ENCODE results near the gene CACNA2D3.

DNA sequence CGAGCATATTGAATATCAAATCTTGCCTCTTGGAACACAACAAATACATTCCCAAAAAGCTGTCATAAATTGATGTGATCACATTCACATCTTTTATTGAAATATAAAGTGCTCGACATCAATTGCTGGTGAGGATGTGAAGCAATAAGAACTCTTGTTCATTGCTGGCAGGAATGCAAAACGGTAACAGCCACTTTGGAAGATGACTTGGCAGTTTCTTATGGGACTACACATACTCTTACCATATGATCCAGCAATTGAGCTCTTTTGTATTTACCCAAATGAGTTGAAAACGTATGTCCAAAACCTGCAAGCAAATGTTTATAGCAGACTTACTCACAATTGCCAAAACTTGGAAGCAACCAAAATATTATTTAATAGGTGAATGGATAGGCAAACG lies 234.9 kb downstream of the CACNA2D3 start:
- TF ChIP-seq POLR2A (IDR thresholded peaks at IDR 0.05): no peak
- TF ChIP-seq, protein P1, sequence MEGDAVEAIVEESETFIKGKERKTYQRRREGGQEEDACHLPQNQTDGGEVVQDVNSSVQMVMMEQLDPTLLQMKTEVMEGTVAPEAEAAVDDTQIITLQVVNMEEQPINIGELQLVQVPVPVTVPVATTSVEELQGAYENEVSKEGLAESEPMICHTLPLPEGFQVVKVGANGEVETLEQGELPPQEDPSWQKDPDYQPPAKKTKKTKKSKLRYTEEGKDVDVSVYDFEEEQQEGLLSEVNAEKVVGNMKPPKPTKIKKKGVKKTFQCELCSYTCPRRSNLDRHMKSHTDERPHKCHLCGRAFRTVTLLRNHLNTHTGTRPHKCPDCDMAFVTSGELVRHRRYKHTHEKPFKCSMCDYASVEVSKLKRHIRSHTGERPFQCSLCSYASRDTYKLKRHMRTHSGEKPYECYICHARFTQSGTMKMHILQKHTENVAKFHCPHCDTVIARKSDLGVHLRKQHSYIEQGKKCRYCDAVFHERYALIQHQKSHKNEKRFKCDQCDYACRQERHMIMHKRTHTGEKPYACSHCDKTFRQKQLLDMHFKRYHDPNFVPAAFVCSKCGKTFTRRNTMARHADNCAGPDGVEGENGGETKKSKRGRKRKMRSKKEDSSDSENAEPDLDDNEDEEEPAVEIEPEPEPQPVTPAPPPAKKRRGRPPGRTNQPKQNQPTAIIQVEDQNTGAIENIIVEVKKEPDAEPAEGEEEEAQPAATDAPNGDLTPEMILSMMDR (IDR thresholded peaks at IDR 0.05): no peak

All from uterus (tissue), 2 donors.